NT2/D1 (cell line): ENCODE results near the gene GLIS1.

Source experiments
- SUZ12 ChIP-seq: IDR thresholded peaks from 2 replicates; pipeline ENCODE4 v1.6.1; 2011; ENCODE audit not compliant: insufficient read length, insufficient read depth; ENCODE audit errors: extremely low read depth
- YY1 ChIP-seq: IDR thresholded peaks from 2 replicates; pipeline ENCODE4 v1.6.1; 2011; ENCODE audit not compliant: insufficient read length, insufficient read depth
- ZNF274 ChIP-seq: IDR thresholded peaks from 2 replicates; pipeline ENCODE4 v1.6.1; 2011; ENCODE audit warnings: mild to moderate bottlenecking, low read depth, low read length

DNA sequence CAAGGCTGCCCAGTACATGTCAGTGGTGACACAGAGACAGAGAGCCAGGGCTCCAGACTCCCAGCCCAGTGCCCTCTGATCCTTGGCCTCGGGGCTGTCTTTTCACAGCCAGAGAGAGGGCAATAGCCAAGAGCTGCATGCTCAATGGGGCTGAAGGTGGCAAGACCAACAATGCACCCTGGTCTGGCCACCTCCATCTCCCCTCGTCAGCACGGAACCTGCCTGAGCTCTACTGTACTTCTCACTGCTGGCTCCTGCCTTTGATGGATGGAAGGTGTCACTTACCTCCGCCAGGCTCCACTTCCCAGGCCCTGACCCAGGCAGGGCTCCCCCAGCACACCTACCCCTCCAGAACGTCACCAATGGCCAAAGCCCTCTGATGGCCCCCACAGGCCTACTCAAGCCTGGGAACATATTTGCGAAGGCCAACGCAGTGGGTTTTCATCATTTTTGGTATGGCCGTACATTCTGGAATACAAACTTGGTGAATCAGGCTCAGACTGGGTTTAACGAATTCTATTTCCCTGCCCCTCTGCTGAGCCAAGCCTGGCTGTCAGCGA is 191.7 kb downstream of the GLIS1 start:
- no peak for TF ChIP-seq YY1
- no peak for TF ChIP-seq SUZ12
- no peak for TF ChIP-seq ZNF274
